ENCODE data around the gene LRRIQ1. TPM values are rescaled to one million over a fixed set of nuclear protein-coding genes. Genes with fewer than 3 reads are reported as not detected.

The LRRIQ1 gene
- total and polyA plus RNA-seq, 2 experiments from 2014 or later = 1.4 to 4.0 TPM

DNA sequence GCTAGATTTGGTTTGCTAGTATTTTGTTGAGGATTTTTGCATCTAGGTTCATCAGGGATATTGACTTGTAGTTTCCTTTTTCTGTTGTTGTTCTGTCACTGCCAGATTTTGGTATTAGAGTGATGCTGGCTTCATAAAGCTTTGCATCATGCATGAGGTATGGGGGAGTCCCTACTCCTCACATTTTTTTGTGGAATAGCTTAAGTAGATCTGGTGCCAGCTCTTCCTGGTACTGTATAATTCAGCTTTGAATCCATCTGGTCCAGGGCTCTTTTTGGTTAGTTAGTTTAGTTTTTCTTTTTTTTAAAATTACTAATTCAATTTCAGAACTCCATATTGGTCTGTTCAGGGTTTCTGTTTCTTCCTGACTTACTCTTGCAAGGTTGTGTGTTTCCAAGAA is 59.4 kb downstream of the LRRIQ1 start:
- Mint-ChIP-seq H3K9me3 (no peaks in the 10 kb centered on the region), H3K4me3 (no peak overlapping the region), H3K27ac (no peak overlapping the region), H3K27me3 (ENCODE audit: insufficient read depth, low read depth, poor library complexity) (peaks cover 4% of the 10 kb centered on the region), H3K4me1 (peaks cover 2% of the 10 kb centered on the region; the same call in 2 of the 3 replicates), H3K36me3 (ENCODE audit: low read depth) (no peaks in the 10 kb centered on the region)
- no peaks in the 10 kb centered on the region for H3K9me2 ChIP-seq (ENCODE audit: insufficient read depth)
- no peaks in the 10 kb centered on the region for H4K20me1 ChIP-seq (replicated peaks; ENCODE audit: insufficient read depth)
- no peak overlapping the region for H3K27ac ChIP-seq (ENCODE audit: low read depth)
- no peaks in the 10 kb centered on the region for H3K4me1 ChIP-seq (ENCODE audit: insufficient read depth)
- H3K79me2 ChIP-seq (replicated peaks; ENCODE audit: insufficient read depth) = no peaks in the 10 kb centered on the region
- H3K27me3 ChIP-seq (ENCODE audit: insufficient read depth) = no peaks in the 10 kb centered on the region
- H3K4me2 ChIP-seq = no peak overlapping the region
- DNase-seq (ENCODE audit: low spot score) (no peak), ATAC-seq (no peak)
- no peak overlapping the region for H3K4me3 ChIP-seq
- H3F3A ChIP-seq (replicated peaks; ENCODE audit: low read depth) = no peaks in the 10 kb centered on the region
- no peak overlapping the region for H2AFZ ChIP-seq
- H3K36me3 ChIP-seq (ENCODE audit: insufficient read depth) = no peaks in the 10 kb centered on the region
- TF ChIP-seq, protein P1, sequence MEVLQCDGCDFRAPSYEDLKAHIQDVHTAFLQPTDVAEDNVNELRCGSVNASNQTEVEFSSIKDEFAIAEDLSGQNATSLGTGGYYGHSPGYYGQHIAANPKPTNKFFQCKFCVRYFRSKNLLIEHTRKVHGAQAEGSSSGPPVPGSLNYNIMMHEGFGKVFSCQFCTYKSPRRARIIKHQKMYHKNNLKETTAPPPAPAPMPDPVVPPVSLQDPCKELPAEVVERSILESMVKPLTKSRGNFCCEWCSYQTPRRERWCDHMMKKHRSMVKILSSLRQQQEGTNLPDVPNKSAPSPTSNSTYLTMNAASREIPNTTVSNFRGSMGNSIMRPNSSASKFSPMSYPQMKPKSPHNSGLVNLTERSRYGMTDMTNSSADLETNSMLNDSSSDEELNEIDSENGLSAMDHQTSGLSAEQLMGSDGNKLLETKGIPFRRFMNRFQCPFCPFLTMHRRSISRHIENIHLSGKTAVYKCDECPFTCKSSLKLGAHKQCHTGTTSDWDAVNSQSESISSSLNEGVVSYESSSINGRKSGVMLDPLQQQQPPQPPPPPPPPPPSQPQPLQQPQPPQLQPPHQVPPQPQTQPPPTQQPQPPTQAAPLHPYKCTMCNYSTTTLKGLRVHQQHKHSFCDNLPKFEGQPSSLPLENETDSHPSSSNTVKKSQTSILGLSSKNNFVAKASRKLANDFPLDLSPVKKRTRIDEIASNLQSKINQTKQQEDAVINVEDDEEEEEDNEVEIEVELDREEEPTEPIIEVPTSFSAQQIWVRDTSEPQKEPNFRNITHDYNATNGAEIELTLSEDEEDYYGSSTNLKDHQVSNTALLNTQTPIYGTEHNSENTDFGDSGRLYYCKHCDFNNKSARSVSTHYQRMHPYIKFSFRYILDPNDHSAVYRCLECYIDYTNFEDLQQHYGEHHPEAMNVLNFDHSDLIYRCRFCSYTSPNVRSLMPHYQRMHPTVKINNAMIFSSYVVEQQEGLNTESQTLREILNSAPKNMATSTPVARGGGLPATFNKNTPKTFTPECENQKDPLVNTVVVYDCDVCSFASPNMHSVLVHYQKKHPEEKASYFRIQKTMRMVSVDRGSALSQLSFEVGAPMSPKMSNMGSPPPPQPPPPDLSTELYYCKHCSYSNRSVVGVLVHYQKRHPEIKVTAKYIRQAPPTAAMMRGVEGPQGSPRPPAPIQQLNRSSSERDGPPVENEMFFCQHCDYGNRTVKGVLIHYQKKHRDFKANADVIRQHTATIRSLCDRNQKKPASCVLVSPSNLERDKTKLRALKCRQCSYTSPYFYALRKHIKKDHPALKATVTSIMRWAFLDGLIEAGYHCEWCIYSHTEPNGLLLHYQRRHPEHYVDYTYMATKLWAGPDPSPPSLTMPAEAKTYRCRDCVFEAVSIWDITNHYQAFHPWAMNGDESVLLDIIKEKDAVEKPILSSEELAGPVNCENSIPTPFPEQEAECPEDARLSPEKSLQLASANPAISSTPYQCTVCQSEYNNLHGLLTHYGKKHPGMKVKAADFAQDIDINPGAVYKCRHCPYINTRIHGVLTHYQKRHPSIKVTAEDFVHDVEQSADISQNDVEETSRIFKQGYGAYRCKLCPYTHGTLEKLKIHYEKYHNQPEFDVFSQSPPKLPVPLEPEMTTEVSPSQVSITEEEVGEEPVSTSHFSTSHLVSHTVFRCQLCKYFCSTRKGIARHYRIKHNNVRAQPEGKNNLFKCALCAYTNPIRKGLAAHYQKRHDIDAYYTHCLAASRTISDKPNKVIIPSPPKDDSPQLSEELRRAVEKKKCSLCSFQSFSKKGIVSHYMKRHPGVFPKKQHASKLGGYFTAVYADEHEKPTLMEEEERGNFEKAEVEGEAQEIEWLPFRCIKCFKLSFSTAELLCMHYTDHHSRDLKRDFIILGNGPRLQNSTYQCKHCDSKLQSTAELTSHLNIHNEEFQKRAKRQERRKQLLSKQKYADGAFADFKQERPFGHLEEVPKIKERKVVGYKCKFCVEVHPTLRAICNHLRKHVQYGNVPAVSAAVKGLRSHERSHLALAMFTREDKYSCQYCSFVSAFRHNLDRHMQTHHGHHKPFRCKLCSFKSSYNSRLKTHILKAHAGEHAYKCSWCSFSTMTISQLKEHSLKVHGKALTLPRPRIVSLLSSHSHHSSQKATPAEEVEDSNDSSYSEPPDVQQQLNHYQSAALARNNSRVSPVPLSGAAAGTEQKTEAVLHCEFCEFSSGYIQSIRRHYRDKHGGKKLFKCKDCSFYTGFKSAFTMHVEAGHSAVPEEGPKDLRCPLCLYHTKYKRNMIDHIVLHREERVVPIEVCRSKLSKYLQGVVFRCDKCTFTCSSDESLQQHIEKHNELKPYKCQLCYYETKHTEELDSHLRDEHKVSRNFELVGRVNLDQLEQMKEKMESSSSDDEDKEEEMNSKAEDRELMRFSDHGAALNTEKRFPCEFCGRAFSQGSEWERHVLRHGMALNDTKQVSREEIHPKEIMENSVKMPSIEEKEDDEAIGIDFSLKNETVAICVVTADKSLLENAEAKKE (CRISPR knock-in tag; IDR thresholded peaks at IDR 0.05) = no peak

DNA sequence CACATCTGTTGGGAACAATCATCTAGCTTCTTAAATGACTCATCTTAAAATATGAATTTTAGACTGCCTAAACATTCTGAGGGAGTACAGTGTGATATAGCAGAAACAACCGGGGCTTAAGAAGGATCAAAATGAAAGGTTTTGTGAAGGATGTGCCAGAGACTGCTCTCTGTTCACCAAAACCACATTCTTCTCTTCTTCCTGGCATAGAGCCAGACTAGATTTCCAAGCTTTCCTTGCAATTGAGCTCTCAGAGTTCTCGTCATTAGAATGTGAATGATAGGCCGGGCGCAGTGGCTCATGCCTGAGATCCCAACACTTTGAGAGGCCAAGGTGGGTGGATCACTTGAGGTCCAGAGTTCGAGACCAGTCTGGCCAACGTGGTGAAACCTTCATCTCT is 94.5 kb downstream of the LRRIQ1 start:
- no peaks in the 10 kb centered on the region for H4K20me1 ChIP-seq (replicated peaks; ENCODE audit: insufficient read depth)
- H2AFZ ChIP-seq = no peak overlapping the region
- Mint-ChIP-seq H3K27me3 (ENCODE audit: insufficient read depth, low read depth, poor library complexity) (no peaks in the 10 kb centered on the region), H3K9me3 (no peaks in the 10 kb centered on the region), H3K4me3 (no peak overlapping the region), H3K36me3 (ENCODE audit: low read depth) (no peaks in the 10 kb centered on the region), H3K4me1 (peaks cover 15% of the 10 kb centered on the region), H3K27ac (no peak overlapping the region)
- no peaks in the 10 kb centered on the region for H3F3A ChIP-seq (replicated peaks; ENCODE audit: low read depth)
- H3K27ac ChIP-seq (ENCODE audit: low read depth) = no peak overlapping the region
- ATAC-seq (no peak), DNase-seq (ENCODE audit: low spot score) (peak; percentile 5)
- H3K36me3 ChIP-seq (ENCODE audit: insufficient read depth) = no peaks in the 10 kb centered on the region
- no peaks in the 10 kb centered on the region for H3K9me2 ChIP-seq (ENCODE audit: insufficient read depth)
- no peak overlapping the region for H3K4me2 ChIP-seq
- H3K4me1 ChIP-seq (ENCODE audit: insufficient read depth) = peaks cover 10% of the 10 kb centered on the region
- no peak overlapping the region for H3K4me3 ChIP-seq
- no peaks in the 10 kb centered on the region for H3K27me3 ChIP-seq (ENCODE audit: insufficient read depth)
- H3K79me2 ChIP-seq (replicated peaks; ENCODE audit: insufficient read depth) = no peaks in the 10 kb centered on the region
- TF ChIP-seq ZNF331 (CRISPR knock-in tag; IDR thresholded peaks at IDR 0.05; ENCODE audit: low read depth) = no peak
- TF ChIP-seq, protein P2, sequence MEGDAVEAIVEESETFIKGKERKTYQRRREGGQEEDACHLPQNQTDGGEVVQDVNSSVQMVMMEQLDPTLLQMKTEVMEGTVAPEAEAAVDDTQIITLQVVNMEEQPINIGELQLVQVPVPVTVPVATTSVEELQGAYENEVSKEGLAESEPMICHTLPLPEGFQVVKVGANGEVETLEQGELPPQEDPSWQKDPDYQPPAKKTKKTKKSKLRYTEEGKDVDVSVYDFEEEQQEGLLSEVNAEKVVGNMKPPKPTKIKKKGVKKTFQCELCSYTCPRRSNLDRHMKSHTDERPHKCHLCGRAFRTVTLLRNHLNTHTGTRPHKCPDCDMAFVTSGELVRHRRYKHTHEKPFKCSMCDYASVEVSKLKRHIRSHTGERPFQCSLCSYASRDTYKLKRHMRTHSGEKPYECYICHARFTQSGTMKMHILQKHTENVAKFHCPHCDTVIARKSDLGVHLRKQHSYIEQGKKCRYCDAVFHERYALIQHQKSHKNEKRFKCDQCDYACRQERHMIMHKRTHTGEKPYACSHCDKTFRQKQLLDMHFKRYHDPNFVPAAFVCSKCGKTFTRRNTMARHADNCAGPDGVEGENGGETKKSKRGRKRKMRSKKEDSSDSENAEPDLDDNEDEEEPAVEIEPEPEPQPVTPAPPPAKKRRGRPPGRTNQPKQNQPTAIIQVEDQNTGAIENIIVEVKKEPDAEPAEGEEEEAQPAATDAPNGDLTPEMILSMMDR (conservative IDR thresholded peaks at IDR 0.05; ENCODE audit: low read depth in 2 of 2) = no peak
- no peak for TF ChIP-seq NANOG (IDR thresholded peaks at IDR 0.05; ENCODE audit: borderline replicate concordance)
- no peak for TF ChIP-seq EZH2 (IDR thresholded peaks at IDR 0.05; ENCODE audit: low read depth, unreplicated experiment)
- no peak for TF ChIP-seq EZH2phosphoT487 (IDR thresholded peaks at IDR 0.05; ENCODE audit: unreplicated experiment)
- no peak for TF ChIP-seq STAT1 (IDR thresholded peaks at IDR 0.05; ENCODE audit: unreplicated experiment)

Measured in GM23338 (cell line).